Calu3 (cell line): ENCODE results near the gene OR2AG2. TPM values are rescaled to one million over a fixed set of nuclear protein-coding genes. Genes with fewer than 3 reads are reported as not detected.

Experiments used
- Bru-seq: library from RNA; stranded (reverse); fragments of 400-500 nt; gene quantifications from one replicate; lab custom pipeline; 2021; lab: Mats Ljungman, UMichigan
- BruChase-seq, 2 experiments: library from RNA; stranded (reverse); fragments of 400-500 nt; gene quantifications; one replicate each; lab custom pipeline; 2021; lab: Mats Ljungman, UMichigan
- BruUV-seq: library from RNA; stranded (reverse); fragments of 400-500 nt; replicated peaks from 2 replicates; lab custom pipeline; 2021; lab: Mats Ljungman, UMichigan
- CTCF ChIA-PET: fragments of 300-600 bp; sonication (Branson Sonifier 250); formaldehyde crosslinking; loops from one replicate; lab custom pipeline; 2022; ENCODE audit warnings: antibody characterized with exemption; lab: Charles Lee
- DNase-seq: peaks from one replicate; pipeline ENCODE4 v3.0.0; 2022
- H3K27ac Mint-ChIP-seq: one replicate; pipeline ENCODE4 v1.8.0; 2022; ENCODE audit warnings: mixed read lengths; ENCODE audit not compliant: unreplicated experiment
- H3K27me3 Mint-ChIP-seq: one replicate; pipeline ENCODE4 v1.8.0; 2022; ENCODE audit warnings: mixed read lengths; ENCODE audit not compliant: unreplicated experiment
- H3K36me3 Mint-ChIP-seq: one replicate; pipeline ENCODE4 v1.8.0; 2022; ENCODE audit warnings: mild to moderate bottlenecking, moderate library complexity, mixed read lengths; ENCODE audit not compliant: insufficient read depth, unreplicated experiment
- H3K4me1 Mint-ChIP-seq: one replicate; pipeline ENCODE4 v1.8.0; 2022; ENCODE audit warnings: mild to moderate bottlenecking, low read depth, mixed read lengths; ENCODE audit not compliant: unreplicated experiment
- H3K4me3 Mint-ChIP-seq: one replicate; pipeline ENCODE4 v1.8.0; 2022; ENCODE audit warnings: mild to moderate bottlenecking, low read depth, moderate library complexity, mixed read lengths; ENCODE audit not compliant: unreplicated experiment
- H3K9me3 Mint-ChIP-seq: one replicate; pipeline ENCODE4 v1.8.0; 2022; ENCODE audit warnings: low read depth, mixed read lengths; ENCODE audit not compliant: unreplicated experiment
- intact Hi-C: fragments of 100-400 bp; cut with micrococcal nuclease; formaldehyde crosslinking; loops from one replicate; pipeline ENCODE4 v1.10.0; 2022; ENCODE audit not compliant: unreplicated experiment
- long read RNA-seq: library from polyadenylated mRNA; stranded (forward); transcript quantifications from one replicate; pipeline ENCODE4 v2.0.0, GENCODE V29; 2022
- total RNA-seq: library from RNA; stranded (reverse); gene quantifications from 2 replicates; pipeline ENCODE4 v1.2.3, GENCODE V29; 2022
- TF ChIP-seq, protein P1 (sequence below): fragments of 200-600 bp; IDR thresholded peaks from one replicate; pipeline ENCODE4 v1.8.0; 2022; ENCODE audit warnings: antibody characterized with exemption; ENCODE audit not compliant: unreplicated experiment

The OR2AG2 gene, protein sequence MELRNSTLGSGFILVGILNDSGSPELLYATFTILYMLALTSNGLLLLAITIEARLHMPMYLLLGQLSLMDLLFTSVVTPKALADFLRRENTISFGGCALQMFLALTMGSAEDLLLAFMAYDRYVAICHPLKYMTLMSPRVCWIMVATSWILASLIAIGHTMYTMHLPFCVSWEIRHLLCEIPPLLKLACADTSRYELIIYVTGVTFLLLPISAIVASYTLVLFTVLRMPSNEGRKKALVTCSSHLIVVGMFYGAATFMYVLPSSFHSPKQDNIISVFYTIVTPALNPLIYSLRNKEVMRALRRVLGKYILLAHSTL
- total RNA-seq (not detected in 2 replicates), Bru-seq, nascent RNA (percentile 18 among the genes with signal in this experiment), BruChase-seq, experiment 1, labeled RNA remaining after a 6-hour chase (percentile 20 among the genes with signal in this experiment), BruChase-seq, experiment 2, labeled RNA remaining after a 2-hour chase (percentile 17 among the genes with signal in this experiment)
- long read RNA-seq = 0 reads

DNA sequence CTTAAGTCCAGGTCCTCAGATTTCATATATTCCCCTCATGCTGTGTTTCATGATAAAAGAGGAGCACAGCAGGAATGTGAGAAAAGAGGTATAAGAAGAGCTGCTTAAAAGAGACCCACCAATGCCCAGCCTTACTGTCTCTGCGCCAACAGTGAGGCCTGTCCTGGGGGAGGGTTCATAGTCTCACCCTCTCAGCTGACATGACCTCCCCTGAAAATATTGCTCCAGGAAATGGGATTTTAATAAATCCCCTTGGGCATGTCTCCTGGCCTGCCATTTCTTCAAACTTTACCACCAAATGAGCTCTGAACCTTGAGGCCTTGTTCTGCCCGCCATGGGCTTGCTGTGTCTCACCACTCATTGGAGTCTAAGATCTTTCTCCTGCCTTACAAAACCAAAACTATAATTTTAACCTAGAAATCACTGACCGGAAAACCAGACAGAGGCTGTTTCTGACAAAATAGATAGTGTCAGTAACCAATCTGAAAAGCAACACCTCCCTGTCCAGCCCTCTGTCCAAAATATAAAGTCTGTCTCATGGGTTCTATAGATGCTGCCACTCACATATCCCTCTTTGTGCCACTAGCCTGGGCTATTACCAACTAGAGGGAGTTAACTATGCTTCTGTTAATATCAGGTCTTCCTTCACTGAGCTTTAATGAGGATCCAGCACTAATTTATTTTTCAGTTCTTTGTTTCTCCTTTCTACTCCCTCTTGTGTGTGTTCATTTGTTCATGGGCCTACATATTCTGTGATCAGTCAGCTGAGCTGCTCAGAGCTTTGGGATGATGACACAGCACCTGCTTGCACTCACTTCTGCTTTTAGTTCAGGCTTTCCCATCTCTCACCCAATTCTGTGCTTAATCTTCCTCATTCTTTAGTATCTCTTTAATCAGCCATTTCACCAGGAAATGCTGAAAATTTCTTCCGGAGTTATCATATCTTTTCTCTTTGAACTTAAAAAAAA is at the start of gene OR2AG2:
Gene OR2AG2 (minus strand): TSS at position 51 of the 968 bp plus-strand sequence. CDS start 3,019 bp downstream, outside the sequence.
- intact Hi-C loops = no loop called here
- no TSS peak for BruUV-seq
- TF ChIP-seq, protein P1, sequence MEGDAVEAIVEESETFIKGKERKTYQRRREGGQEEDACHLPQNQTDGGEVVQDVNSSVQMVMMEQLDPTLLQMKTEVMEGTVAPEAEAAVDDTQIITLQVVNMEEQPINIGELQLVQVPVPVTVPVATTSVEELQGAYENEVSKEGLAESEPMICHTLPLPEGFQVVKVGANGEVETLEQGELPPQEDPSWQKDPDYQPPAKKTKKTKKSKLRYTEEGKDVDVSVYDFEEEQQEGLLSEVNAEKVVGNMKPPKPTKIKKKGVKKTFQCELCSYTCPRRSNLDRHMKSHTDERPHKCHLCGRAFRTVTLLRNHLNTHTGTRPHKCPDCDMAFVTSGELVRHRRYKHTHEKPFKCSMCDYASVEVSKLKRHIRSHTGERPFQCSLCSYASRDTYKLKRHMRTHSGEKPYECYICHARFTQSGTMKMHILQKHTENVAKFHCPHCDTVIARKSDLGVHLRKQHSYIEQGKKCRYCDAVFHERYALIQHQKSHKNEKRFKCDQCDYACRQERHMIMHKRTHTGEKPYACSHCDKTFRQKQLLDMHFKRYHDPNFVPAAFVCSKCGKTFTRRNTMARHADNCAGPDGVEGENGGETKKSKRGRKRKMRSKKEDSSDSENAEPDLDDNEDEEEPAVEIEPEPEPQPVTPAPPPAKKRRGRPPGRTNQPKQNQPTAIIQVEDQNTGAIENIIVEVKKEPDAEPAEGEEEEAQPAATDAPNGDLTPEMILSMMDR = no peak
- H3K27me3 Mint-ChIP-seq = peaks cover 64% of the 10 kb centered on the region
- no peaks in the 10 kb centered on the region for H3K9me3 Mint-ChIP-seq
- DNase-seq = no peak
- no peaks in the 10 kb centered on the region for H3K4me1 Mint-ChIP-seq
- H3K36me3 Mint-ChIP-seq = no peaks in the 10 kb centered on the region
- no peak within 1 kb of the TSS for H3K27ac Mint-ChIP-seq
- CTCF ChIA-PET = no interaction called here
- H3K4me3 Mint-ChIP-seq = no peak within 1 kb of the TSS

DNA sequence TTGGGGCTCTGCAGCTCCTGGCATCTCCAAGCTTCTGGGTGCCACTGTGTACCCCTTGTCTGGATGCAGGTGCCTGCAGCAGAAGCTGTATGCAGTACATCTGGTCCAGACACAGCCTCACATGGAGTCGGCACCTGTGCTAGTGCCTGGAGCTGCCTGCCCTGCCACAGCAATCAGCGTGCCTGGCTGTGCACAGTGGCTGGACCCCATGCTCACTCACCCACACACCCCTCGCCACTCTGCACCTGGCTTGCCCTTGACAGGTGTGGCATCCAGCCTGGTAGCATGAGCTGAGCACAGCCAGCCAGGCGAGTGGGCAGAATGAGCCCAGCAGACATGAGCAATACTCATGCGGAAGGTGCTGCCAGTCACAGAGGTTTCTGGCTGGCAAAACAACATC is 47.2 kb upstream of the OR2AG2 start:
- CTCF ChIA-PET = no interaction called here
- intact Hi-C loops = no loop called here
- BruUV-seq = no TSS peak
- H3K9me3 Mint-ChIP-seq = no peaks in the 10 kb centered on the region
- TF ChIP-seq, protein P1 = no peak
- no peaks in the 10 kb centered on the region for H3K27me3 Mint-ChIP-seq
- H3K36me3 Mint-ChIP-seq = no peaks in the 10 kb centered on the region
- DNase-seq = no peak
- H3K27ac Mint-ChIP-seq = no peak overlapping the region
- H3K4me1 Mint-ChIP-seq = no peaks in the 10 kb centered on the region
- H3K4me3 Mint-ChIP-seq = no peak overlapping the region

DNA sequence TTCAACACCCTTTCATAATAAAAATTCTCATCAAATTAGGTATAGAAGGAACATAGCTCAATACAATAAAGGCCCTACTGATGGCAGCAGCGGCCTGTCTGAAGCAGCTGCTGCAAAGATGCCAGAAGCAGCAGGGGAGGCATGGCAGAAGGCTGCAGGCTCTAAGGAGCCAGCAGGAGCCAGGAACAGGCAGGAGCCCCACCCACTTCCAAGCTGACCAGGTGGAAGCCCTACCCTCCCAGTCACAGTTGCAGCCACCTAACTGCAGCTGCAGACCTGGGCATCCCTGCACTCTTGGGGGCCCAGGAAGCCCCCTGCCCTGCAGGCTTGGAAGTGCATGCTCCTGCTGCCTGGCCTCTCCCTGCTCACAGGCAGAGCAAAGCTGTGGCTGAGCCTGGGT is 45.9 kb upstream of the OR2AG2 start:
- H3K27ac Mint-ChIP-seq = no peak overlapping the region
- no peak for DNase-seq
- H3K36me3 Mint-ChIP-seq = no peaks in the 10 kb centered on the region
- intact Hi-C loops = no loop called here
- CTCF ChIA-PET = no interaction called here
- no peaks in the 10 kb centered on the region for H3K4me1 Mint-ChIP-seq
- no peak overlapping the region for H3K4me3 Mint-ChIP-seq
- BruUV-seq = no TSS peak
- TF ChIP-seq, protein P1 = no peak
- peaks cover 2% of the 10 kb centered on the region for H3K9me3 Mint-ChIP-seq
- H3K27me3 Mint-ChIP-seq = no peaks in the 10 kb centered on the region

DNA sequence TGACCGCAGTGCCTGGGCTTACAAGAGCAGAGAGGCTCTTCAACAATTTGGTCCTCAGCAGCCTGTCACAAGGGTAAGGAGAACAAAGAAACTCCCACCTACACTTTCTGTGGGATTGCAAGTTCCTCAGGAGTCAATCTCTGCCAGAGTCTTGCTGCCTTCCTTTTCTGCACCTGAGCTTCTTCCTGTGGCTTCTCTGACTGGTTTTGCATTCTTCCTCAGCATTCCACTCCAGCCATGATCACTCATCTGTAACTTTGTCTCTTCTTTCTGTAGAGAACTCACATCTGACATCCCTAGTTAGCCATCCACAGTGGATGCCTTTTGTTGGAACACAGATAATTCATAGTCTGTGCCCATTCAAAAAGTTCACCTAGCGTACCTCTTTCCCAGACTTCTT is 41.9 kb upstream of the OR2AG2 start:
- intact Hi-C loops = no loop called here
- TF ChIP-seq, protein P1 = no peak
- Mint-ChIP-seq H3K27ac (no peak overlapping the region), H3K36me3 (no peaks in the 10 kb centered on the region), H3K4me3 (no peak overlapping the region), H3K9me3 (peaks cover 2% of the 10 kb centered on the region), H3K4me1 (no peaks in the 10 kb centered on the region), H3K27me3 (no peaks in the 10 kb centered on the region)
- no peak for DNase-seq
- CTCF ChIA-PET = no interaction called here
- no TSS peak for BruUV-seq
